KOPT-K1 (cell line): ENCODE results near the gene GLI3.

ENCODE experiments used
- H3K27ac ChIP-seq: fragments of 200-600 bp; sonication (generic); 2 replicates; pipeline ENCODE4 v1.5.1; 2016; ENCODE audit warnings: antibody characterized with exemption, mild to moderate bottlenecking, low read depth, low read length; ENCODE audit not compliant: poor library complexity, severe bottlenecking
- H3K36me3 ChIP-seq: fragments of 200-600 bp; sonication (generic); 2 replicates; pipeline ENCODE4 v1.5.1; 2017; ENCODE audit warnings: antibody characterized with exemption, mild to moderate bottlenecking, low read length, moderate library complexity; ENCODE audit not compliant: insufficient read depth
- H3K9me3 ChIP-seq: fragments of 200-600 bp; sonication (generic); 2 replicates; pipeline ENCODE4 v1.5.1; 2017; ENCODE audit warnings: antibody characterized with exemption, low read length, mild to moderate bottlenecking; ENCODE audit not compliant: insufficient read depth, poor library complexity, severe bottlenecking

GLI3 gene

GRCh38 chr7:41965951-41966505 is 271.0 kb downstream of the GLI3 start:
- no peaks in the 10 kb centered on the region for H3K36me3 ChIP-seq
- H3K9me3 ChIP-seq, result no peaks in the 10 kb centered on the region
- no peak overlapping the region for H3K27ac ChIP-seq

DNA sequence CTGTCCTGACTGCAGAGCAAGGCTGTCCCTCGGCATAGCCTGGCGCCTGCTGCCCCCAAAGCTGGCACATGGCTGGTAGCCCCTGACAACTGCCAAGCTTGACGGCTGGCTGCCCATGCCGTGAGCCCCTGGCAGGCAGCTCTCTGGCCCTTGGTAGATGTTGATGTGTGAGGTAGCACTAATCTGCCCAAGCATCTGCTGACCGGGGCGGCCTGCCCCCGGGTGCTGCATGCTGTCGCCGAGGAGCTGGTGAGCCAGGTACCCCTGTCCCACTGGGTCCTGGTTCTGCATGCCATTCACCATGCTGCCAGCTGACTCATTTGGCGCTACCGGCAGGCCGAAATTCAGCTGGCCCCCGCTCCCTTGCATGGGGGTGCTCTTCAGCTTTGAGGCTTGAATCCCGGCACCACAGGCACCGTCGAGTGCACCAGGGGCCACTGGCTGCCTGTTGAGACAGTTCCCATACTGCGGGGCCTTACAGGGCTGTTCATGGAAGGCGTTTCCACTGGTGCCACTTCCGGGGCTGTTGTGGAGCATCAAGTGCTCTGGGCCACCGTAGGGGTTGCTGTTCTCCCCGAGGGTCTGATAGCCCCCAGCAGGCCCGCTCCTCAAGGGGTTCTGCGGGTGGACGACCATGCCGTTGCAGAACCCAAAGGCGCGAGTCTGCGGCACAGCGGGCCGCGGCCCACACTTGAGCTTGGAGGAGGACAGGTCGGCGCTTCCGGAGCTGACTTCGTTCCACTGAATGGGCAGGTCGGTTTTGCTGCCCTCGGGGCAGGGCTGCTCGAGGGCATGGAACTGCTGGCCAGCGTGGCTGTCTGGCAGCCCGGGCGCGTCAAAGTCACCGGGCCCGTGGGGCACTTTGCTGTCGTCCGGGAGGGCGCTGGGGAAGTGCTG is 271.9 kb downstream of the GLI3 start:
- no peaks in the 10 kb centered on the region for H3K9me3 ChIP-seq
- H3K27ac ChIP-seq, result no peak overlapping the region
- no peaks in the 10 kb centered on the region for H3K36me3 ChIP-seq

DNA sequence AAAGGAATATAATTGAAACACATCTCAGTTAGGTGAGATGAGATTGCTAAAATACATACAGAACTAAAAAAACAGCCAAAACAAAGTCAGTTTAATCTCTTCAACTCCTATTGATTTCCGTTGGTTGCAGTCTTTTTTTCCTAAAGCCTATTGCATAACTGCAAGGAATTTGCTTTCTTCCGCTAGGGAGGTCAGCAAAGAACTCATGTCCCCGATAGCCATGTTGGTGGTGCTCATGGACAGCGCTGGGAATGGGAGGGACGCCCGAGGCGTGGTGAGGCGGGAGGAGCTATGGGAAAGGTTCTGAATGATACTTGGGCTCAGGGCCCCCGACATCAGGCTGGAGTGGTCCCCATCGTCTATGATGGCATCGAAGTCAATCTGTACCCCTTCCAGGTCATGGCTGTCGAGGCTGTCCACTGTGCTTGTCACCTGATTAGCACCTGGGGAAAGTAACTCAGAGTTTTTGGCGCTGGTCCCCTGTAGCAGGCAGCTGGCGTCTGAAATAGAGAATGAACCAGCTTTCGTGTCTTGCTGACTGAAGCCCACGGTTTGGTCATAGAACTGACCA is 272.7 kb downstream of the GLI3 start:
- no peaks in the 10 kb centered on the region for H3K9me3 ChIP-seq
- H3K36me3 ChIP-seq, result no peaks in the 10 kb centered on the region
- no peak overlapping the region for H3K27ac ChIP-seq

- H3K9me3 ChIP-seq, result no peaks in the 10 kb centered on the region
- no peaks in the 10 kb centered on the region for H3K36me3 ChIP-seq
- H3K27ac ChIP-seq, result no peak overlapping the region
Measured at GRCh38 chr7:41956705-41957104, 280.3 kb downstream of the GLI3 start.

DNA sequence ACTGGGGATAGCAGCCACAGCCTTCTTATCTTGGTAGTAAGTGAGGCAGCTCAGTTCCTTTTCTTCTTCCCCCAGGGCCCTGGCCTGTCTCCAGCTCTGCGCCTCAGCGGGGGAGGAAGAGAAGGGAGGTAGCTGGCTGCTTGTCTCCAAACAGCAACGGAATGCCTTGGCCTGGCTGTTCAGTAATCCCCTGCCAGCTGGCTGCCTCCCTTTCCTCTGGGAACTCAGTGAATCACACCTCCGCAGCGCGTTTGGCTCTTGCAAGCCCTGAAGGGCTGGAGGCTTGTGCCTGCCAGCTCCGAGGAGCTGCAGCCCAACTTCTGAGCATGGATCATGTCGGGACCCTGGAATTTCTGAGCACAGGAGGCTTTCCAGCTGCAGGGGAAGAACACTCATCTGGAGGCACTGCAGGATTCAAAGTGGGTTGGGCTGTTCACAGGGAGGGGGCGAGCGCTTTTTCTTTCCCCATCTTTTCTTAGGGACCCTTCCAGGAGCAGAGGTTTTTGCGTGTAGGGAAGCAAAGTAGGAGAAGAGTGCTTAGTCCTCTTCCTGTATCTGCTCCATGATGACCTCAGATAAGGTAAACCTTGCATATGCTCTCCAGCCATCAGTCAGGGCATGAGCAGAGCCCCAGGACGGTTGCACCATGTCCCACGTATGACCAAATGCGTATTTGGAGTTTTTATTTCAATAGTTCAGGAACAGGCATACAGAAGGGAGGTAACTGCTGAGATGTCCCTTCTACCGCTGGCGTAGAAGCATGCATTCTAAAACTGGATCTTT is 280.9 kb downstream of the GLI3 start:
- no peaks in the 10 kb centered on the region for H3K36me3 ChIP-seq
- no peak overlapping the region for H3K27ac ChIP-seq
- no peaks in the 10 kb centered on the region for H3K9me3 ChIP-seq

DNA sequence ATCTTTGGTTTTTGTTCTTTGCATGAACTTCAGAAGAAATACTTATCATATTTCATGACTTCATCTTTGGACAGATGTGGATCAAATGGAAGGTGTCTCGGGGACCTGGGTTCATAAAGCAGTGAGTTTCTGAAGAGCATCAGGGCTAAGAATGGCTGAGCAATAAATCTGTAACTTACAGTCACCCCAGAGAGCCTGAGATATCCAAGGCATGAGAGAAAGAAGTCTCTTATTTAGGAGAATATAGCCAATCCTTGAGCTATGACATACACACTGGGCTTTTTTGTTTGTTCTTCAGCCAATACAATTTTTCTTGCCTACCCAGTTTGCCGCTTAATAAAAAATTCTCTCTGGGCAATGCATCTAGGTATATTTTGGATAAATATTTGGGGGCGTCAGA is 281.6 kb downstream of the GLI3 start:
- Histone ChIP-seq H3K27ac (no peak overlapping the region), H3K9me3 (no peaks in the 10 kb centered on the region), H3K36me3 (no peaks in the 10 kb centered on the region)

GRCh38 chr7:41954976-41955375 is 282.0 kb downstream of the GLI3 start:
- H3K9me3 ChIP-seq, result no peaks in the 10 kb centered on the region
- H3K27ac ChIP-seq, result no peak overlapping the region

DNA sequence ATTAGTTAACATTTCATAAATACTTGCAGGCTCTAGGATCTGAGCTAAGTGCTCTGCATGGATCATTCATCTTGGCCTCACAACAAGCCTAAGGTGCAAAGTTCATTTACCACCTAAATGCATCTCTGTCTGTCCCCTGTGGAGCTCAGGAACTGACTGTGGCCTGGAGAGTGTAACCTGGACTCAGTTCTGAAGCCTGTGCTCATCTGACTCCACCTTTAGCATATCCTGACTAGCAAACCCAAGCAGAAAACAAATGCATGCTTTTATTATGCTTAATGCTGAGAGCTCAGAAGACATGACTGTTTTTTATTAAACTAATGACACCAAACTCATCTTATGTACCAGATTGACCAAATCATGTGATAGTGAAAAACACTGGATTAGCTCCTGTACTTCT is 288.5 kb downstream of the GLI3 start:
- H3K27ac ChIP-seq, result no peak overlapping the region
- H3K9me3 ChIP-seq, result no peaks in the 10 kb centered on the region
- no peaks in the 10 kb centered on the region for H3K36me3 ChIP-seq

More at GRCh38 chr7:41954976-41955375, 282.0 kb downstream of the GLI3 start:
- H3K36me3 ChIP-seq, result no peaks in the 10 kb centered on the region

GRCh38 chr7:41943094-41943577 is 293.9 kb downstream of the GLI3 start:
- no peak overlapping the region for H3K27ac ChIP-seq
- H3K36me3 ChIP-seq, result no peaks in the 10 kb centered on the region
- H3K9me3 ChIP-seq, result no peaks in the 10 kb centered on the region

DNA sequence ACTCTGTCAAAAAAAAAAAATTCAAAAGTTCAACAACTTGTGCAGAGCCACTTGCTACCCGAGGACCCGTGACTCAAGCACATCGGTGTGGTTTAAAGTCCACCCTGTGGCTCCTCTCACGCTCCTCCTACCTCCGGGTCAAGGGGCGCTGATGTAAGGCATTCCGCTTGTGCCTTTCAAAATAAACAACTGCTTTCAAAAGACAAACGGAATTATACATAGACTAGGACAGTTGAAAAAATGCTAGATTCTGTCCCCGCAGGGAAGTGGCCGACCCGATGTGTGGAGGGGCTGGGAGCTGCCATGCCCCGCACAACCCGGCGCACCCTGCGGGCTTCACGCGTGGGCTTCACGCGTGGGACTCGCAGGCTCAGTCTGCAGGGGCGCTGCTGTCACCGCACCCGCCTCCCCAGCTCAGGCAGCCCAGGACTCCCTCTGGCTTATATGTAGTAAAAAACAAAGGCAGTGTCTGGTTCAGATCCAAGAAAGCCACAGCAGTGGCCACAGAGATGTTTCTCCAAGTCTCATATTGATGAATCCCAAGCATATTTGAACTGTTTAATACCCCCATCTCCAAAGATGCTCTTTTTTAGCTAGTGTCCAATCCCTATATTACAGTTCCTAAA is 294.4 kb downstream of the GLI3 start:
- no peaks in the 10 kb centered on the region for H3K9me3 ChIP-seq
- no peak overlapping the region for H3K27ac ChIP-seq
- no peaks in the 10 kb centered on the region for H3K36me3 ChIP-seq

- H3K27ac ChIP-seq, result no peak overlapping the region
- no peaks in the 10 kb centered on the region for H3K36me3 ChIP-seq
- H3K9me3 ChIP-seq, result no peaks in the 10 kb centered on the region
Measured at GRCh38 chr7:41940760-41941343, 296.2 kb downstream of the GLI3 start.

DNA sequence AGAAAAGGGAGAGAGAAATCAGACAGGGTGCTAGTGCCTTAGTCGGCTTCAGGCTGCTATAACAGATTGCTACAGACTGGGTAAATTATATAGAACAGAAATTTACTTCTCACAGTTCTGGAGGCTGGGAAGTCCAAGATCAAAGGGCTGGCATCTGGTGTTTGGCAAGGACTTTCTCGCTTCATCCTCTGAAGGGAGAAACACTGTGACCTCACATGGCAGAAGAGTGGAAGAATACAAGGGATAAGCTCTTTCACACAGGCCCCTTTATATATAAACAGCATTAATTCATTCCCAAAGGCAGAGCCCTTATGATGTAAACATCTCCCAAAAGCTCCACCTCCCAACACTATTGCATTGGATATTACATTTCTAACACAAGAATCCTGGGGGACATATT is 298.6 kb downstream of the GLI3 start:
- H3K27ac ChIP-seq, result no peak overlapping the region
- no peaks in the 10 kb centered on the region for H3K36me3 ChIP-seq
- H3K9me3 ChIP-seq, result no peaks in the 10 kb centered on the region

GRCh38 chr7:41933427-41933826 is 303.6 kb downstream of the GLI3 start:
- Histone ChIP-seq H3K27ac (no peak overlapping the region), H3K9me3 (no peaks in the 10 kb centered on the region), H3K36me3 (no peaks in the 10 kb centered on the region)

DNA sequence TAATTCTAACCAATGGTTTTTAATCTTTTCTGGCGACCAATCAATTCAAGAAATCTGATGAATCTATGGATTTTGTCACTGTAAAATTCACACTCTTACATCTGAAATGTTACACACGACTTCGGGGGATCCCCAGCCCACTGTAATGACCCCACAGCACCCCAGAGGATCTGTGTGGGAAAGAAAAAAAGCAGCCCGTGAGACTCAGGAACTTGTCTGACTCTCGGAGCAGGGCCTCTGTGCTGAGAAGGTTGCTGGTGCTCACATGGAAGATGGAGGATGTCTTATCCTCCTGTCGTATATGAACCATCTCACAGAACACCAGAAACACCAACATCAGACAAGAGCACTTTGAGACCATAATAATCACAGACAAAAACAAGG is 305.8 kb downstream of the GLI3 start:
- H3K9me3 ChIP-seq, result no peaks in the 10 kb centered on the region
- H3K27ac ChIP-seq, result no peak overlapping the region
- no peaks in the 10 kb centered on the region for H3K36me3 ChIP-seq
